ENCODE results near the gene PLXNA3.

PLXNA3 gene

DNA sequence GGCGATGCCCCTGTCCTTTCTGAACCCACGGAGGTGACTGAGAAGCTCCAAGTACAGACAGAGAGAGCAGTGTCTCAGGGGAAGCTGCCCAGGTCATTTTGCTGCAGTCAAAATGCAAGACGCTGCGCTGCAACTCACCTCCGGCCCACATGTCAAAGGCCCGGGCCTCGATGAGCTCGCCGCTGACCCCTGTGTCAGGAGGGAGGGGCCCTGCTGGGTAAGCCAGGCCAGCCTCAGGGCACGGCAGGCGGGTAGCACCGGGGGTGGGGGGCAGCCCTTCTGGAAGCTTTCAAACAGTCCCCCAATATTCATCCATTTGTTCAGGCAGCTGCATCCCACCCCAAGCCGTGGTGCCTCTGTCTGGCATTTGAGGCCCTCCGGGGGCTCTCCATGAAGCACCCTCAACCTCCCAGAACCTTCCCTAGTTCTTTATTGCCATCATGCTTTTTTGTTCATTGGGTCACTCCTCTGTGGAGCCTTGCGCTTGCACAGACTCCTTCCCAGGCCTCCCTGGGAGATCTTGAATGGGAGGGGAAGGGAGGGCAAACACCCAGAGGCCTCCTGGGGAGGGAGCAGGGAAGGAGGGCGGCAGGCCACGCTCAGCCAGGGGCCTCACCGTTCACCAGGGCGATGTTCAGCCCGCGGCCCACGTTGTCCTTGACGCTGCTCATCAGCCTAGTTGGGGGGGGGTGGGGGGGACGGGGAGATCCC, 49.7 kb downstream of the PLXNA3 start:
- DNase-seq: no peak

DNA sequence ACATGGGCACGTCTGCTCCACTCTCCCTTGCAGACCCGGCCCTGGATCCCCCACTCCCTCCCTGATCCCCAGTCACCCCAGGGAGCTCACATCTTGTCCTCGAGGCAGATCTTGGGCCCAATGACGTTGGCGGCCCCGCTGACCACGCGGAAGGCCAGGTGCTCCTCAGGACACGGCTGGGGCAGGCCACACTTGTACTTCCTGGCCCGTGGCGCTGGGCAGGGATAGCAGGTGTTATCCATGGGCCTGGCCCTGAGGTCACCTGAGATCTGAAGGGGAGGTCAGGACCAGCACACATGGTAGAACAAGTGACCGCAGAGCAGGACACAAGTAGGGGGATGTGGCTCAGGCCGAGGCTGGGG, 50.3 kb downstream of the PLXNA3 start:
- no peak for DNase-seq

DNA sequence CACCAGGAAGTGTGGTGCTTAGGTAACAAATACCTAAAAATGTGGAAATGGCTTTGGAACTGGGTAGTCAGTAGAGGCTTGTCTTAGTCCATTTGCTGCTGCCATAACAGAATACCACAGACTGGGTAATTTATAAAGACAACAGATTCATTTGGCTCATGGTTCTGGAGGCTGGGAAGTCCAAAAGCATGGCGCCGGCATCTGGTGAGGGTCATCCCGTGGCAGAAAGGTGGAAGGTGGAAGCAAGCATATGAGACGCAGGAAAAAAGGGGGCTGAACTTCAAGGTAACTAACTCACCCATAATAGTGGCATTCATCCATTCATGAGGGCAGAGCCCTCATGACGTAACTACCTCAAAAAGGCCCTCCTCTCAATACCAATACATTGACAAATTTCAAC, 51.4 kb downstream of the PLXNA3 start:
- DNase-seq: no peak

DNA sequence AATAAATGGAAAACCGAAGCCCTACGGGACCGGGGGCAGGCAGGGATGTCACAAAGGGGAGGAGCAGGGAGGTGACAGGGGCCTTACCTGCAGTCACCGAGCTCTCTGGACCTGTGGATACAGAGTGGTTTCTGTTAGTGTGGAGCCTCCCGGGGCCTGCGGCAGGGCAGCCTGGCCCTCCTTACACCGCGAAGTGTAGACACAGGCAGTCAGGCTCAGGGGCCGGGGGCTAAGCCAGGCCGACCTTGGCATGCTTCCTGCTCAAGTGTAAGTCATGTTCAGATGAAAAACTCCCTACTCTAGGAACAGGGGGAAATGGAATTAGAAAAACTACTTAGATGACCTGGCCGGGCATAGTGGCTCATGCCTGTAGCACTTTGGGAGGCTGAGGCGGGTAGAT, 53.7 kb downstream of the PLXNA3 start:
- DNase-seq: no peak

DNA sequence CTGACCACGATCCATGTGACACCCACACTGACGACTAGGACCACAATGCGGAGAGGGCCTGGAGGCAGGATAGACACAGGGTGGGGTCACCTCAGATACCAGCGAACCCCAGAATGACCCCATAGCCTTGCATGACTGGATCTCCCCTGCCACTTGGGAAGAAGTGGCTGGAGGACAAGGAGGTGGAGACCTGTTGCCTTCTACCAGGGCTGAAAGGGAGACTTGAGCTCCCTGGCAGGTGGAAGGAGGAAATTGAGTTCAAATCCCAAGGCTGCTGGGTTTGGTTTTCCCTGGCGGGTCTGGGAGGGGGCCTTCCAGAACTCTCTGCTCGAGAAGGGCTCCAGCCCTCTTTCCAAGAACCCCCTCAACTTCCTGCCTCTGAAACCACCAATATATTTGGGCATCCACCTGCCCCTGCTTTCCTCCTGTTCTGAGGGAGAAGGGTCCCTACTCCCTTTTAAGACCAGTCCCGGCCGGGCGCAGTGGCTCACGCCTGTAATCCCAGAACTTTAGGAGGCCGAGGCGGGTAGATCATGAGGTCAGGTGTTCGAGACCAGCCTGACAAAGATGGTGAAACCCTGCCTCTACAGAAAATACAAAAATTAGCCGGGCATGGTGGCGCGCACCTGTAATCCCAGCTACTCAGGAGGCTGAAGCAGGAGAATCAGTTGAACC, 54.9 kb downstream of the PLXNA3 start:
- DNase-seq: no peak

DNA sequence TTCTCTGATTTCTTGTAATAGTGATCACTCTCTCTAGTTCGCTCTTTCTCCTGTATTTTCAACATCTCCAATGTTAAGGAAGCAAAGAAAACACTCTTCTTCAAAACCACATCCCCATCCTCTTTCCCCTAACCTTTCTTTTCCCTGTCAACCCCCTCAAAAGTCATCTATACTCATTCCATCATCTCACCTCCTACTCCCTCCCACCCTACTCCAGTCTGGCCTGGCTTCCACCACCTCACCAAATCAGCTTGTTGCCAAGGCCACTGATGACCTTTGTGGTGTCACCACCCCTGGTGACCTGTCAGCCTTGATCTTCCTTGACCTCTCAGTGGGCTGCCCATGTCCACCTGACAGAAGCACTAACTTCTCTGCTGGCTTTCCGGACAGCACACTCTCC, 55.6 kb downstream of the PLXNA3 start:
- no peak for DNase-seq

DNA sequence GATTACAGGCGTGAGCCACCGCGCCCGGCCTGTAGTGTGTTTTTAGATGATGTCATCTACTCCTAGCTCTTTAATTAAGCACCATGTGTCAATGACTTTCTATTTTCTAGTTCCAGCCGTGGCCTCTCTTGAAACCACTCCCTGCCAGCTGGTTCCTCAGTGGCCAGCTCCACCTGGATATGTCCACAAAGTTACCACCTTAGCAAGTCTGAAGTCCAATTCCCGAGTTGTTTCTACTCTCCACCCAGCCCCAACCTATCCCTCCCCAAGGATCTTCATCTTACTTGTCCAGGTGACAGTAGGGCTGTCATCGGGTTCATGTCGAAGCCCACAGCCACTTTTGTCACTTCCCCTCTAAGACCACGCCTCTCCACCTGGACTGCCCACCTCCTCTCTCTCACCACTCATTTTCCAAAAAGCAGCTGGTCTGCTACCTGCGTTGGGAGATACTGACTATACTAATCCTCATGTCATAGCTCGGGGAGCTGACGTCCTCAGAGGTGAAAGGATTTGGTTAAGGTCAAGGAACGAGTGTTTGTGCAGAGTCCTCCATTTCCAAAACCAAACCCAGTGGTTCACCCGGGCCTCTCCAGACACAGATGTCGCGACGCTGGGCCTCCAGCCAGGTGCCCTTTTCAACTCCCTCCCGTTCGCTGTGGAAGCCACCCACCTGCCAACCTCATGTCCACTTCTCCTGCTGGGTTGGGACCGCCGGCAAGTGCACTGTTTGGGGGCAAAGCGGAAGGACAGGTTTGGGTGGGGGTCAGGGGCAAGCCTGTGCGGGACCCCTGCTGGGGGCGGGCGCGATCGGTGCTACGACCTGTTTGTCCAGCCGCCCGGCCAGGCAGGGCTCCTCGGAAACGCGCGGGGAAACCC, 57.2 kb downstream of the PLXNA3 start:
- DNase-seq: peak; percentile 50

DNA sequence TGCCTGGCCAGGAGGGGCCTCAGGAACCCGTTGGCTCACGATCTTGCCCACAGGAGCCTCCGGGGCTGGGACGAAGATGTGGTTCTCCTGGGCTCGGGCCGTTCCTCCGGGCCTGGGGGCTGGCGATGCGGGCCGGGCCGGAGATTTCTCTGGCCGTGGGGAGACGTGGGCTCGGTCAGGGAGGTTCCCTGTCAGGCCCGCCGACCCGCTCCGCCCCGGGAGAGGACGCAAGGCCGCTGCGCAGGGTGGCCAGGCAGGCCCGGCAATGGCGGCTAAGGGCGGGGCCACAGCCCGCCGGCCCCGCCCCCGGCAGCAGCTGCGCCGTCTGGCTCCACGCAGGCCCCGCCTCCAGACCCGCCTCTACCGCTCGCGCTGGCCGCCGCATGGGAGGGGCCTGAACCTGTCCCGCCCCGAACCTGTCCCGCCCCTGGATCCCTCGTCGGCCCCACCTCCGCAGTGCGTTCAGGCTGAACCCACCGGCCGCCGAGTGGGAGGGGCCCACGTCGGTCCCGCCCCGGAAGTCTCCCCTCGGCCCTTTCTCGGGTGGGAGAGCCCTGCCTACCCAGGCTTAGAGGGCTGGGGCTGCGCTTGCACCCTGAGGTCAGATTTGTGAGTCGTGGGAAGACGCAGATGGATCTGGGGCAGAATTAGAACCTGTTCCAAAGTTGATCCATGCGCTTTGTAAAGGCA, 58.0 kb downstream of the PLXNA3 start, which contains the start of gene FAM3A:
TSS of gene FAM3A (minus strand) at position 267 of the 690 bp plus-strand sequence. CDS start 460 bp downstream, outside the sequence.
- DNase-seq: peak; percentile 94

DNA sequence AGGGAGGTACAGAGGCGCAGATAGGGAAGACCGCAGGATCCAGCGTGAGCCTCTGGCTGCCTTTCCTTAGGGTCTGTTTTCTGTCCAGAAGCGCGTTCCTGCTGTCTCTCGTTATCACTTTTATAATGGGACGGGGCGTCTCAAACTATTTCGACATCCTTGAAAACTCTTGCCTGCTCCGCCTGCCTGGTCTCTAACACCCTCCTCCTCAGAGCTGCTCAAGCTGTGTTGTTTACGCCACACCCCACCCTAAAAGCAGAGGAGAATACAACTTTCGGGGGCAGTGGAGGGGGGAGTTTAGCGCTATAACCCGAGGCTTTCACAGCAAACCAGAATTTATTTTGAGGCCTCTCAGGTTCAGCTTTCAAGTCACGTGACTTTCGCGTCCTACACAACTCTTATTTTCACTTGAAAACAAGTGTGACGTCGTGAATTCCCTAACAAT, 58.6 kb downstream of the PLXNA3 start:
- DNase-seq: peak; percentile 37

DNA sequence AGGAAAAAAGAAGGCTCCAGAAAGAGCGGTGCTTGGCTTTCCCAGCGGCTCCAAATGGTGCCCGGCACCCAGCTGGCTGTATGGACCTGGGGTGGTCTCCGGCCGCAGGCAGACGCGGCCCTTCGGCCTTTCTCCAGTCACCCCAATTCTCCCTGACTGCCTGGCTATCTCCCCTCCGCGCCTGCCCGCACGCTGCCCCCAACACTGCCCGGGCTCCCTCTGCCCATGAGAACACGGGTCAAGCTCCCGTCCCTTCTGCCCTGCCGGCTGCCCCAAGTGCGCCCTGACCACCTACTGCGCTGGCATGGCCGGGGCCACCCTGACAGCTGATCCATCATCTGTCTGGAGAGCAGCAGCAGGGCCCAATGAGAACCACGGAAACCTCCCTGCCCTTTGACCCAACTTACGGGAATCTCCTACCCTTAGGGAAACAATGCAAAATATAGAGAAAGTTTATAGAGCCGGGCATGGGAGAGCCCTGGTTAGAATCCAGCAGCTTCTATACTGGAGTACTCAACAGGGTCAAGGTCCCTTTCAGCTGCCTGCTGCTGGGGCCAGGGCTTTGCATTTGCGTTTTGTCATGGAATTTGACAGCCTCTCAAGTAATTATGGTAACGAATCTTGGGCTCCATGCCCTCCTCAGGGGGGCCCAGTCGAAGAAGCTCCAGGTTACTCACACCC, 59.2 kb downstream of the PLXNA3 start:
- no peak for DNase-seq

DNA sequence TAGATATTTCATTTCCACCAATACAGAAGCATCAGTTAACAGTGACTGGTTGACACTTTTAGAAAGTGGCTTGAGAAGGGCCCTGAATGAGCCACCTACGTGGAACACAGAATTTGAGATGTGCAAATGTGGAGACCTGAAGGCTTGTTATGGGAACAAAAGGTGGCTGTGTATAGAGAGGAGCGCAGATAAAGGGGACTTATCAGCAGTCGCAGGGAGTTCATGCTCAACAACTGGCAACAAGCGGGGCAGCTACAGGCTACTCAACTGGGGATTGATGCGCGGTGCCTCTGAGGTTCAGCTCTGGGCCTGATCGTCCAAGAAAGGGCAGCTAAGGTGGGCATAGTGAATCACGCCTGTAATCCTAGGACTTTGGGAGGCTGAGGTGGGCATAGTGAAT, 61.3 kb downstream of the PLXNA3 start:
- no peak for DNase-seq

DNA sequence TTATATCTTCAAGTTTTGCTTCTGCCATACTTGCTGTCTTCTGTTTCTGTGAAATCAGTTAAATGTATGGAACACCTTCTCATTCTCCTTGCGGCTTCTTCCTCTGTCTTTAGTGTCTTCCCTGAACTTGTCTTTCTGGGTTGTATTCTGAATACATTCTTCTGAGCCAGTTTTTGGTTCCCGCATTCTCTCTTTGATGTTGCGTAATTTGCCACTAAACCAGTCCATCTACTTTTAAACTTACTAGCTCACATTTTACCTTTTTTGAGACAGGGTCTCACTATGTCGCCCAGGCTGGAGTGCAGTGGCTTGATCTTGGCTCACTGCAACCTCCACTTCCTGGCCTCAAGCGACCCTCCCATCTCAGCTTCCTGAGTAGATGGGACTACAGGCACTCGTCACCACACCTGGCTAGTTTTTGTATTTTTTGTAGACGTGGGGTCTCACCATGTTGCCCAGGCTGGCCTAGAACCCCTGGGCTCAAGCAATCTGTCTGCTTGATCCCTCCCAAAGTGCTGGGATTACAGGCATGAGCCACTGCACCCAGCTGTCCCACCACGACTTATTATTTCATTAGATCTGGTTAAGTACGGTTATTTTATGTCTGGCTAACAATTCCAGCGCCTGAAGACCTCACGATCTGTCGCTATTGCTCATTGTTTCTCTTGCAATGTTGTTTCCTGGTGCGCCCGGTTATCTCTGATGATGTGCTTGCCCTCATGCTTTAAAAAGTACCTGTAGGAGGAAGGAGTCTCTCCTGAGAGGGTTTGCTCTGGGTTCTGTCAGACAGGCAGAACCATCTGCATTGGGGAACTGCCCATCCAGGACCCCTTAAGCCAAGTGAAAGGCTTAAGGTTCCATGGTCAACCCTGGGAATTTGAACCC, 67.8 kb downstream of the PLXNA3 start:
- no peak for DNase-seq

DNA sequence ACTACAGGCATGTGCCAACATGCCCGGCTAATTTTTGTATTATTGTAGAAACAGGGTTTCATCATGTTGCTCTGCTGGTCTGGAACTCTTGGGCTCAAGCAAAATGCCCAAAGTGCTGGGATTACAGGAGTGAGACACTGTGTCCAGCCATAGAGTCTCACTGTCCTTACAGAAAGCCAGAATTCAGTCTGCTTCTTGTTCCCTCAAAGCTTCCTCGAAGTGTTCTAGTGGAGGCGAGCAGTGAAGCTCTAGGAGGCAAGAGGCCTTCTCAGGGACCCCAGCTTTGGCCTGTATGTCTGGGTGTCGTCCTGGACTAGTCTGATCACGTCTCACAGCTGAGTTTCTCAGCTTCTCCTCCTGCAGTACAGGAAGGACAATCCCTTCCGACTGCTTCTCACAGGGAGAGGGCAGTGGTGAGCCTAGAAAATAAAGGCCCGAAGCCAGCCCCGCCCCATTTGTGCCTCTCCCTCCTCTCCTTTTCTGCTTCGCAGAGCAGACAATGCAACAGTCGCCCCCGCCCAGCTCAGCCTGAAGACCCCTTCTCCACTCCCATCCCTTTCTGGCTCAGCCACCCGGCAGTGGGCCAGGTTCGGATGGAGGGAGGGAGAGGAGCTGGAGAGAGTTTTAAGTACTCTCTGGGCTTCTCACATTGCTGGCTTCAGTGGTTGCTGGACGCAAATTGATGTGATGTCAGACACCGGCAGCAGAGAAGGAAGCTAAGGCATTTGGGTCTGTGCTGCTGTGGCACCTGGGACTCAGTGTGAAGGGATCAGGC, 69.0 kb downstream of the PLXNA3 start:
- DNase-seq: peak; percentile 65

Data from CD4-positive, alpha-beta T cell treated with Interleukin-17A for 1 hour (primary cell).